ENCODE results near the gene KANSL3. TPM values are rescaled to one million over a fixed set of nuclear protein-coding genes. Genes with fewer than 3 reads are reported as not detected.

Gene KANSL3
- total RNA-seq, 1 donor from 2014 or later = 58.8 TPM

DNA sequence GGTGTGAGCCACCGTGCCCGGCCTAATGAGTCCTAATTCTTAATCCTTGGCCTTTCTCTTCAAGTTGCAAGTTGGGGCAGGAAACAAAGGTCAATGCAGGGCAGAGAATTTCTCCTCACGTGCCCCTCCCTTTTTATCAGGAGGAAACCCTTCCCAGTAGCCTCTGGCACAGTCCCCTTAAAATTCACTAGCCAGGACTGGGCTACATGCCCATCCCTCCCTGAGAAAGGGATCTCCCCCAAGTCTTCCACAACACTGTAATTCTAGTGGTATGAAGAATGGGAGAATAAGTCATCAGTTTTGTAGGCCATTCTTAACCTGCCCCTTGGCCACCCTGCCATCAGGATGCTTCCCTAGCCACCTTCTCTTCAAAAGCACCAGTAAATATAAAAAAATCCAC lies 59.4 kb downstream of the KANSL3 start:
- Mint-ChIP-seq H3K36me3 (ENCODE audit: low read depth) (no peaks in the 10 kb centered on the region), H3K9me3 (no peaks in the 10 kb centered on the region), H3K4me1 (no peaks in the 10 kb centered on the region), H3K27me3 (ENCODE audit: low read depth) (no peaks in the 10 kb centered on the region), H3K27ac (ENCODE audit: unreplicated experiment) (no peak overlapping the region), H3K4me3 (no peak overlapping the region)
- TF ChIP-seq, protein P1, sequence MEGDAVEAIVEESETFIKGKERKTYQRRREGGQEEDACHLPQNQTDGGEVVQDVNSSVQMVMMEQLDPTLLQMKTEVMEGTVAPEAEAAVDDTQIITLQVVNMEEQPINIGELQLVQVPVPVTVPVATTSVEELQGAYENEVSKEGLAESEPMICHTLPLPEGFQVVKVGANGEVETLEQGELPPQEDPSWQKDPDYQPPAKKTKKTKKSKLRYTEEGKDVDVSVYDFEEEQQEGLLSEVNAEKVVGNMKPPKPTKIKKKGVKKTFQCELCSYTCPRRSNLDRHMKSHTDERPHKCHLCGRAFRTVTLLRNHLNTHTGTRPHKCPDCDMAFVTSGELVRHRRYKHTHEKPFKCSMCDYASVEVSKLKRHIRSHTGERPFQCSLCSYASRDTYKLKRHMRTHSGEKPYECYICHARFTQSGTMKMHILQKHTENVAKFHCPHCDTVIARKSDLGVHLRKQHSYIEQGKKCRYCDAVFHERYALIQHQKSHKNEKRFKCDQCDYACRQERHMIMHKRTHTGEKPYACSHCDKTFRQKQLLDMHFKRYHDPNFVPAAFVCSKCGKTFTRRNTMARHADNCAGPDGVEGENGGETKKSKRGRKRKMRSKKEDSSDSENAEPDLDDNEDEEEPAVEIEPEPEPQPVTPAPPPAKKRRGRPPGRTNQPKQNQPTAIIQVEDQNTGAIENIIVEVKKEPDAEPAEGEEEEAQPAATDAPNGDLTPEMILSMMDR (conservative IDR thresholded peaks at IDR 0.05) = no peak
- no peak for DNase-seq (ENCODE audit: low read depth, low spot score)

DNA sequence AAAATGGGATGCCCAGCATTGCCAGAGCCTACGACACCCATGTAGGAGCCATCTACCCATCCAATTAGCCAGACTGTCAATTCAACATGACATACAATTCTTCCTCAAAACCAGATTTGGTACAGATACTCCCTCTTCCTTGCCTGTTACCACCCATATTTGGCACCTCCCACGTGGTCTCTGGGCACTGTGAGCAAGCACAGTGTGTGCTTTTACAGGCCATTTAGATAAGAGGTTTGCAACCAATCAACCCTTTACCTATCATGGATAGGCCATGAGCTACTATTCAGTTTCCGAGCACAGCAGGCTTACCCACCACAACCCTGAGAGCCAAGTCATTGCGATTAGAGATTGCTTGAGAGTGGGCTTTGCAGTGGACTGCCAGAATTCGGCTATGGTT lies 60.6 kb downstream of the KANSL3 start:
- TF ChIP-seq, protein P1 (conservative IDR thresholded peaks at IDR 0.05) = no peak
- DNase-seq (ENCODE audit: low read depth, low spot score) = no peak
- H3K36me3 Mint-ChIP-seq (ENCODE audit: low read depth) = no peaks in the 10 kb centered on the region
- no peak overlapping the region for H3K27ac Mint-ChIP-seq (ENCODE audit: unreplicated experiment)
- H3K9me3 Mint-ChIP-seq = no peaks in the 10 kb centered on the region
- H3K27me3 Mint-ChIP-seq (ENCODE audit: low read depth) = no peaks in the 10 kb centered on the region
- no peaks in the 10 kb centered on the region for H3K4me1 Mint-ChIP-seq
- H3K4me3 Mint-ChIP-seq = no peak overlapping the region

DNA sequence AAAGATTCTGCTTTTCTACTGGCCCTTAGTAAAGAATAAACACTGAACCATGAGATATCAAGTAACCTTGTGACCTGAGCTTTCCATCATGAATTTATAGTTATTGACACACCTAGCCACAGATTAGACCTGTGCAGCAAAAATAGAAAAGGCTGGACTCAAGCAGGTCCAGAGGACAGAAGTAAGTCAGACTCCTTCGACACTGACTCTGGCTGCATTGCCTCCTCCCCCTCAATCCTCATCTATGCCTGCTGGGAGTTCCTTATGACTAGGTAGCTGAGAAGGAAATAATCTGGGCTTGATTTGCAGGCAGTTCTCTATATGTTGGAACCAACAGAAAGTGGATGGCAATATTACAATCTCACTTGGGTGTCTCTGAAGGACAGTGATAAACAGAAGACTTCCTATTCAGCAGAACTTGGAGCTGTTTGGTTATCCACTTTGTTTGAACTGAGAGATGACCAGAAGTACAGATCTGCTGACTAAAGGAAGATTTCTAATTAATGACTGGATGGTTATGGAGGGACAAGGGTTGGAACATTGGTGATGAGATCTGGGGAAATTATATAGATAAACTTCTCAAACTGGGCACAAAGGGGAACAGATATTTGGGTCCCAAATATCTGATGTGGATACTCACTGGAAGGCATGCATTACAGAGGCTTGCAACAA lies 62.2 kb downstream of the KANSL3 start:
- TF ChIP-seq, protein P1 (conservative IDR thresholded peaks at IDR 0.05) = no peak
- no peak overlapping the region for H3K27ac Mint-ChIP-seq (ENCODE audit: unreplicated experiment)
- no peak for DNase-seq (ENCODE audit: low read depth, low spot score)
- no peaks in the 10 kb centered on the region for H3K4me1 Mint-ChIP-seq
- H3K27me3 Mint-ChIP-seq (ENCODE audit: low read depth) = no peaks in the 10 kb centered on the region
- no peaks in the 10 kb centered on the region for H3K9me3 Mint-ChIP-seq
- no peak overlapping the region for H3K4me3 Mint-ChIP-seq
- H3K36me3 Mint-ChIP-seq (ENCODE audit: low read depth) = no peaks in the 10 kb centered on the region

DNA sequence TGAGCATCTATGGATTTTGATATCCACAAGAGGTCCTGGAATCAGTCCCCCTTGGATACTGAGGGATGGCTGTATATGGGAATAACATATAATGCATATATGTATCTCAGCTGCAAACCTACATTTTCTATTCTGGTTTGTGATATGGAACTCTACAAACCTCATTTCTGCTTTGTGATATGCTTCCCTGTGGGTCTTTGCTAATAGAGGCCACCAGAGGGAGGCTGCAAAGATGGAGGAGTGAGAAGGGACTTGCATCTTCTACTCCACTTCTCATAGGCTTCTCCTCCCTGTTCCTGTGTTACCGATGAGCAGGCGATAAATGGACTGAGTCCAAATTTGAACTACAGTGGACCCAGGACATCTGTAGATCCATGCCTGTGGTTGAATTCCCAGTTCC lies 63.7 kb downstream of the KANSL3 start:
- TF ChIP-seq, protein P1 (conservative IDR thresholded peaks at IDR 0.05) = no peak

DNA sequence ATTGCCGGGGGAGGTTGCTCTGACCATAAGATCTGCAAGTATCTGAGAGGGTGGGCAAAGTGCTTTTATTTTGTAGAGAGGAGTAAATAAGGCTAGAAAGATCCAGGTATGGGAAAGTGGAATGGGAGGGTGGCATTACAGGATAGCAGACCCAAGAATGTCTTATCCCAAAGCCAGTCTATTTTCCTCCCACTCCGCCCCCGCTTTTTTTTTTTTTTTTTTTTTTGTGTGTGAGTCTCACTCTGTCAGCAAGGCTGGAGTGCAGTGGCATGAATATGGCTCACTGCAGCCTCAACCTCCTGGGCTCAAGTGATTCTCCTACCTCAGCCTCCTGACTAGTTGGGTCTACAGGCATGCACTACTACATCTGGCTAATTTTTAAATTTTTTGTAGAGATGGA lies 70.0 kb downstream of the KANSL3 start:
- Mint-ChIP-seq H3K9me3 (no peaks in the 10 kb centered on the region), H3K27ac (ENCODE audit: unreplicated experiment) (no peak overlapping the region), H3K36me3 (ENCODE audit: low read depth) (no peaks in the 10 kb centered on the region), H3K27me3 (ENCODE audit: low read depth) (no peaks in the 10 kb centered on the region), H3K4me3 (no peak overlapping the region), H3K4me1 (peaks cover 6% of the 10 kb centered on the region)
- TF ChIP-seq, protein P1 (conservative IDR thresholded peaks at IDR 0.05) = no peak
- no peak for DNase-seq (ENCODE audit: low read depth, low spot score)

More for the DNA sequence above, 63.7 kb downstream of the KANSL3 start:
- Mint-ChIP-seq H3K36me3 (ENCODE audit: low read depth) (no peaks in the 10 kb centered on the region), H3K9me3 (no peaks in the 10 kb centered on the region), H3K27ac (ENCODE audit: unreplicated experiment) (no peak overlapping the region), H3K27me3 (ENCODE audit: low read depth) (no peaks in the 10 kb centered on the region), H3K4me3 (no peak overlapping the region), H3K4me1 (no peaks in the 10 kb centered on the region)
- no peak for DNase-seq (ENCODE audit: low read depth, low spot score)

All from neural crest cell (in vitro differentiated cells).